H9 (cell line): ENCODE results near the gene FUT8. TPM values are rescaled to one million over a fixed set of nuclear protein-coding genes. Genes with fewer than 3 reads are reported as not detected.

Source experiments
- DNase-seq: peaks from one replicate; pipeline ENCODE4 v3.0.0-alpha.2; 2017
- H2AFZ ChIP-seq: one replicate; pipeline ENCODE4 v1.6.1; 2013; ENCODE audit warnings: mild to moderate bottlenecking, low read length, control low read depth, moderate library complexity
- H2AK5ac ChIP-seq: 2 replicates; pipeline ENCODE4 v1.6.1; 2013; ENCODE audit warnings: low read length, control low read depth, mixed read lengths; ENCODE audit not compliant: insufficient read length
- H2BK120ac ChIP-seq: one replicate; pipeline ENCODE4 v1.6.1; 2013; ENCODE audit warnings: low read depth, mild to moderate bottlenecking, low read length, control low read depth, inconsistent platforms; ENCODE audit not compliant: poor library complexity, severe bottlenecking
- H2BK12ac ChIP-seq: 2 replicates; pipeline ENCODE4 v1.6.1; 2013; ENCODE audit warnings: low read length, control low read depth, mixed read lengths, low read depth; ENCODE audit not compliant: insufficient read length
- H2BK15ac ChIP-seq: 2 replicates; pipeline ENCODE4 v1.6.1; 2013; ENCODE audit warnings: low read depth, low read length, control low read depth
- H2BK20ac ChIP-seq: one replicate; pipeline ENCODE4 v1.6.1; 2013; ENCODE audit warnings: low read depth, mild to moderate bottlenecking, low read length, control low read depth, inconsistent platforms; ENCODE audit not compliant: poor library complexity, severe bottlenecking
- H2BK5ac ChIP-seq: 2 replicates; pipeline ENCODE4 v1.6.1; 2013; ENCODE audit warnings: low read length, control low read depth, mixed read lengths; ENCODE audit not compliant: insufficient read length
- H3K14ac ChIP-seq: 2 replicates; pipeline ENCODE4 v1.6.1; 2013; ENCODE audit warnings: low read length, control low read depth; ENCODE audit not compliant: insufficient read depth
- H3K18ac ChIP-seq: 2 replicates; pipeline ENCODE4 v1.6.1; 2013; ENCODE audit warnings: low read depth, mild to moderate bottlenecking, mixed read lengths, low read length, control low read depth; ENCODE audit not compliant: insufficient read length
- H3K23ac ChIP-seq: 2 replicates; pipeline ENCODE4 v1.6.1; 2013; ENCODE audit warnings: low read length, control low read depth, mixed read lengths, low read depth; ENCODE audit not compliant: insufficient read length
- H3K23me2 ChIP-seq: 2 replicates; pipeline ENCODE4 v1.6.1; 2013; ENCODE audit warnings: low read depth, mild to moderate bottlenecking, mixed read lengths, low read length, control low read depth; ENCODE audit not compliant: insufficient read length, poor library complexity, severe bottlenecking
- H3K27ac ChIP-seq: 2 replicates; pipeline ENCODE4 v1.5.1; 2013; ENCODE audit warnings: low read length, control low read depth, mixed read lengths, low read depth; ENCODE audit not compliant: insufficient read length
- H3K27me3 ChIP-seq: 2 replicates; pipeline ENCODE4 v1.6.1; 2013; ENCODE audit warnings: low read length, control low read depth, inconsistent platforms; ENCODE audit not compliant: insufficient read depth
- H3K4ac ChIP-seq: 2 replicates; pipeline ENCODE4 v1.6.1; 2013; ENCODE audit warnings: low read depth, mild to moderate bottlenecking, control low read depth, inconsistent platforms, low read length, moderate library complexity
- H3K4me1 ChIP-seq: 2 replicates; pipeline ENCODE4 v1.6.1; 2013; ENCODE audit warnings: low read length, control low read depth, inconsistent platforms; ENCODE audit not compliant: insufficient read depth
- H3K4me2 ChIP-seq: 2 replicates; pipeline ENCODE4 v1.6.1; 2013; ENCODE audit warnings: low read length, control low read depth, mixed read lengths; ENCODE audit not compliant: insufficient read length, insufficient read depth
- H3K56ac ChIP-seq: 2 replicates; pipeline ENCODE4 v1.6.1; 2013; ENCODE audit warnings: low read depth, mild to moderate bottlenecking, mixed read lengths, low read length, control low read depth; ENCODE audit not compliant: insufficient read length
- H3K79me1 ChIP-seq: 2 replicates; pipeline ENCODE4 v1.6.1; 2013; ENCODE audit warnings: low read depth, mild to moderate bottlenecking, moderate library complexity, low read length, control low read depth, inconsistent platforms; ENCODE audit not compliant: insufficient read depth, poor library complexity, severe bottlenecking
- H3K79me2 ChIP-seq: 2 replicates; pipeline ENCODE4 v1.6.1; 2013; ENCODE audit warnings: low read length, control low read depth, inconsistent platforms; ENCODE audit not compliant: insufficient read depth
- H3K9ac ChIP-seq: 2 replicates; pipeline ENCODE4 v1.6.1; 2013; ENCODE audit warnings: low read length, control low read depth, mixed read lengths; ENCODE audit not compliant: insufficient read length; ENCODE audit errors: extremely low read depth
- H3K9me3 ChIP-seq: one replicate; pipeline ENCODE4 v1.6.1; 2013; ENCODE audit warnings: low read depth, low read length, inconsistent platforms; ENCODE audit not compliant: control insufficient read depth
- H3T11ph ChIP-seq: one replicate; pipeline ENCODE4 v1.6.1; 2013; ENCODE audit warnings: mild to moderate bottlenecking, low read length, control low read depth, inconsistent platforms
- H4K20me1 ChIP-seq: one replicate; pipeline ENCODE4 v1.6.1; 2013; ENCODE audit not compliant: control insufficient read depth, insufficient read length, insufficient read depth
- H4K5ac ChIP-seq: 2 replicates; pipeline ENCODE4 v1.6.1; 2013; ENCODE audit warnings: low read depth, mild to moderate bottlenecking, mixed read lengths, low read length, control low read depth; ENCODE audit not compliant: insufficient read length
- H4K8ac ChIP-seq: replicated peaks from 2 replicates; pipeline ENCODE4 v1.6.1; 2013; ENCODE audit warnings: low read length, control low read depth, mixed read lengths, low read depth; ENCODE audit not compliant: insufficient read length
- H4K91ac ChIP-seq: 2 replicates; pipeline ENCODE4 v1.6.1; 2013; ENCODE audit warnings: low read depth, mild to moderate bottlenecking, moderate library complexity, mixed read lengths, low read length, control low read depth; ENCODE audit not compliant: insufficient read length
- H3K27ac Mint-ChIP-seq, 3 experiments: 2 replicates in 2 of 3; 3 replicates in 1 of 3; pipeline ENCODE4 v1.8.0; 2020 to 2021; ENCODE audit warnings: mixed read lengths in 3 of 3, mild to moderate bottlenecking in 1 of 3, moderate library complexity in 1 of 3
- H3K27me3 Mint-ChIP-seq: 2 replicates; pipeline ENCODE4 v1.8.0; 2021; ENCODE audit warnings: low read depth, mild to moderate bottlenecking, moderate library complexity, mixed read lengths
- H3K36me3 Mint-ChIP-seq, 3 experiments: 2 replicates in 2 of 3; 3 replicates in 1 of 3; pipeline ENCODE4 v1.8.0; 2020 to 2021; ENCODE audit warnings: low read depth in 3 of 3, mixed read lengths in 3 of 3; ENCODE audit not compliant: insufficient read depth in 1 of 3
- H3K4me1 Mint-ChIP-seq, 2 experiments: 2 replicates each; pipeline ENCODE4 v1.8.0; 2020; ENCODE audit warnings: mixed read lengths in 2 of 2
- H3K4me3 Mint-ChIP-seq, 2 experiments: 2 replicates in 1 of 2; 3 replicates in 1 of 2; pipeline ENCODE4 v1.8.0; 2020 to 2021; ENCODE audit warnings: mild to moderate bottlenecking in 2 of 2, mixed read lengths in 2 of 2, moderate library complexity in 1 of 2
- H3K9me3 Mint-ChIP-seq, 2 experiments: 2 replicates in 1 of 2; 3 replicates in 1 of 2; pipeline ENCODE4 v1.8.0; 2020; ENCODE audit warnings: mild to moderate bottlenecking in 2 of 2, mixed read lengths in 2 of 2, moderate library complexity in 1 of 2
- CTCF ChIP-seq: fragments of 200-600 bp; sonication (generic); conservative IDR thresholded peaks from 3 replicates; pipeline ENCODE4 v1.8.0; 2021; ENCODE audit warnings: antibody characterized with exemption, mild to moderate bottlenecking
- WGBS: extraction: QIAGEN DNeasy Blood & Tissue Kit; methylation state at CpG from one replicate; pipeline ENCODE4 v1.1.7; 2013; ENCODE audit warnings: missing lambda C conversion rate, low lambda C conversion rate, mixed read lengths; ENCODE audit not compliant: insufficient read length; ENCODE audit errors: extremely low coverage; 5-methylcytosine and 5-hydroxymethylcytosine counted together
- total RNA-seq: library from RNA; stranded (reverse); gene quantifications from 2 replicates; pipeline ENCODE4 v1.2.1, GENCODE V29; 2021

Gene FUT8
- total RNA-seq, 1 experiment from 2014 or later: 44.3 TPM

- no peak overlapping the region for H4K8ac ChIP-seq
- no CpG with 5 or more reads among the region's 2 CpGs for WGBS
- TF ChIP-seq CTCF: no peak
- H2BK15ac ChIP-seq: no peak overlapping the region
- H2BK120ac ChIP-seq: no peak overlapping the region
- no peak overlapping the region for H4K5ac ChIP-seq
- Mint-ChIP-seq H3K27me3 (no peaks in the 10 kb centered on the region), H3K36me3 (peaks cover 0 to 14% (median 6%) of the 10 kb centered on the region in 3 experiments; a peak in 4 of 7 replicates), H3K4me1 (peaks cover 33 to 36% of the 10 kb centered on the region in 2 experiments), H3K27ac (peak overlapping the region in 2 of 3 experiments; percentile 76 to 81; a peak in 1 of 7 replicates), H3K9me3 (peaks cover 0 to 4% of the 10 kb centered on the region in 2 experiments; a peak in 3 of 5 replicates), H3K4me3 (no peak overlapping the region)
- no peak overlapping the region for H2AK5ac ChIP-seq
- no peak overlapping the region for H3K56ac ChIP-seq
- H3K27me3 ChIP-seq: no peaks in the 10 kb centered on the region
- no peak overlapping the region; the same call in 1 of the 2 replicates for H3K14ac ChIP-seq
- peaks cover 5% of the 10 kb centered on the region for H3K4me1 ChIP-seq
- no peak overlapping the region for H3K4me2 ChIP-seq
- peak overlapping the region; percentile 81 for H3K18ac ChIP-seq
- H3K9me3 ChIP-seq: no peaks in the 10 kb centered on the region
- no peak overlapping the region for H4K91ac ChIP-seq
- no peaks in the 10 kb centered on the region for H4K20me1 ChIP-seq
- H3K79me2 ChIP-seq: no peaks in the 10 kb centered on the region
- no peak overlapping the region for H3K23ac ChIP-seq
- H3K27ac ChIP-seq: no peak overlapping the region
- no peak overlapping the region for H2BK20ac ChIP-seq
- H2BK5ac ChIP-seq: no peak overlapping the region
- no peaks in the 10 kb centered on the region for H3K23me2 ChIP-seq
- no peak overlapping the region for H2AFZ ChIP-seq
- H2BK12ac ChIP-seq: peak overlapping the region; percentile 92
- no peak overlapping the region for H3T11ph ChIP-seq
- peak overlapping the region; percentile 60; the same call in 1 of the 2 replicates for H3K4ac ChIP-seq
- no peaks in the 10 kb centered on the region for H3K79me1 ChIP-seq
- no peak for DNase-seq
- H3K9ac ChIP-seq: no peak overlapping the region
Measured at GRCh38 chr14:65685572-65685971, 273.0 kb downstream of the FUT8 start.
